Measurements from ENCODE around the gene ADCY1. TPM values are rescaled to one million over a fixed set of nuclear protein-coding genes. Genes with fewer than 3 reads are reported as not detected.

ADCY1 gene
- total RNA-seq, 1 experiment from 2014 or later, result 3.1 TPM

GRCh38 chr7:45658716-45659495 is 84.7 kb downstream of the ADCY1 start:
- intact Hi-C loops (cut with micrococcal nuclease), result no loop called here
- H3F3A ChIP-seq (ENCODE audit: low read length, unreplicated experiment), result no peaks in the 10 kb centered on the region
- no peaks in the 10 kb centered on the region for H3K9me3 ChIP-seq (ENCODE audit: low read length)
- no peaks in the 10 kb centered on the region for H4K20me1 ChIP-seq (ENCODE audit: low read length)
- POLR2A ChIA-PET (ENCODE audit: unreplicated experiment), result no interaction called here
- H3K9ac ChIP-seq (ENCODE audit: low read length), result no peak overlapping the region
- no peaks in the 10 kb centered on the region for H3K36me3 ChIP-seq (ENCODE audit: low read depth, low read length)
- H3K27me3 ChIP-seq (ENCODE audit: low read length), result no peaks in the 10 kb centered on the region
- CTCF ChIA-PET, result no interaction called here
- H3K4me2 ChIP-seq (ENCODE audit: low read length), result no peak overlapping the region
- no peaks in the 10 kb centered on the region for H3K4me1 ChIP-seq (ENCODE audit: insufficient read depth, low read length)
- DNase-seq, result no peak
- no peak for ATAC-seq
- no peak overlapping the region for H3K27ac ChIP-seq (ENCODE audit: low read length)
- H3K4me3 ChIP-seq (ENCODE audit: low read length), result no peak overlapping the region
- no peaks in the 10 kb centered on the region for H3K9me2 ChIP-seq (replicated peaks; ENCODE audit: low read length)
- BruUV-seq (replicated peaks), result no TSS peak
- no peaks in the 10 kb centered on the region for H3K79me2 ChIP-seq (ENCODE audit: low read length)
- TF ChIP-seq CTCF (conservative IDR thresholded peaks at IDR 0.05; ENCODE audit: low read depth, low read length) (no peak), EZH2 (IDR thresholded peaks at IDR 0.05; ENCODE audit: low read length, unreplicated experiment) (no peak), EZH2phosphoT487 (IDR thresholded peaks at IDR 0.05; ENCODE audit: borderline replicate concordance, low read length) (no peak)
- no peak overlapping the region for H2AFZ ChIP-seq (ENCODE audit: low read length)

- no peaks in the 10 kb centered on the region for H3K9me2 ChIP-seq (replicated peaks; ENCODE audit: low read length)
- POLR2A ChIA-PET (ENCODE audit: unreplicated experiment), result no interaction called here
- no peak overlapping the region for H3K9ac ChIP-seq (ENCODE audit: low read length)
- H2AFZ ChIP-seq (ENCODE audit: low read length), result no peak overlapping the region
- CTCF ChIA-PET, result no interaction called here
- no peak overlapping the region for H3K4me2 ChIP-seq (ENCODE audit: low read length)
- no peak for TF ChIP-seq EZH2phosphoT487 (IDR thresholded peaks at IDR 0.05; ENCODE audit: borderline replicate concordance, low read length)
- TF ChIP-seq EZH2 (IDR thresholded peaks at IDR 0.05; ENCODE audit: low read length, unreplicated experiment), result no peak
- TF ChIP-seq CTCF (conservative IDR thresholded peaks at IDR 0.05; ENCODE audit: low read depth, low read length), result no peak
- no peaks in the 10 kb centered on the region for H3K4me1 ChIP-seq (ENCODE audit: insufficient read depth, low read length)
- ATAC-seq (no peak), DNase-seq (no peak)
- no TSS peak for BruUV-seq (replicated peaks)
- H3K4me3 ChIP-seq (ENCODE audit: low read length), result no peak overlapping the region
- H3K27ac ChIP-seq (ENCODE audit: low read length), result no peak overlapping the region
- no peaks in the 10 kb centered on the region for H3K27me3 ChIP-seq (ENCODE audit: low read length)
- H4K20me1 ChIP-seq (ENCODE audit: low read length), result no peaks in the 10 kb centered on the region
- intact Hi-C loops (cut with micrococcal nuclease), result loop anchor here (5.0 kb wide), 1 partner anchor 507 kb away; no protein-coding TSS in a partner anchor
- H3K79me2 ChIP-seq (ENCODE audit: low read length), result no peaks in the 10 kb centered on the region
- no peaks in the 10 kb centered on the region for H3K36me3 ChIP-seq (ENCODE audit: low read depth, low read length)
- H3F3A ChIP-seq (ENCODE audit: low read length, unreplicated experiment), result no peaks in the 10 kb centered on the region
- no peaks in the 10 kb centered on the region for H3K9me3 ChIP-seq (ENCODE audit: low read length)
Measured at GRCh38 chr7:45659496-45660139, 85.5 kb downstream of the ADCY1 start.

Measured in PC-3 (cell line).